ENCODE measurements around the gene ZNF74.

The ZNF74 gene

GRCh38 chr22:20401376-20402014 is 7.5 kb downstream of the ZNF74 start:
- TF ChIP-seq CTCF (conservative IDR thresholded peaks at IDR 0.05), result no peak
- no peak overlapping the region for H3K27ac ChIP-seq

- no peak overlapping the region for H3K27ac ChIP-seq
- no peak for TF ChIP-seq CTCF (conservative IDR thresholded peaks at IDR 0.05)
Measured at GRCh38 chr22:20402960-20403778, 9.2 kb downstream of the ZNF74 start.

GRCh38 chr22:20403779-20404140 is 9.8 kb downstream of the ZNF74 start:
- no peak for TF ChIP-seq CTCF (conservative IDR thresholded peaks at IDR 0.05)
- no peak overlapping the region for H3K27ac ChIP-seq

GRCh38 chr22:20404881-20405280 is 10.9 kb downstream of the ZNF74 start:
- H3K27ac ChIP-seq, result no peak overlapping the region
- no peak for TF ChIP-seq CTCF (conservative IDR thresholded peaks at IDR 0.05)

GRCh38 chr22:20405291-20405930 is 11.5 kb downstream of the ZNF74 start:
- no peak for TF ChIP-seq CTCF (conservative IDR thresholded peaks at IDR 0.05)
- no peak overlapping the region for H3K27ac ChIP-seq

GRCh38 chr22:20405931-20406685 is 12.2 kb downstream of the ZNF74 start:
- TF ChIP-seq CTCF (conservative IDR thresholded peaks at IDR 0.05), result no peak
- no peak overlapping the region for H3K27ac ChIP-seq
